Measurements from ENCODE around the gene CEP164.
A peak's percentile ranks its signal among the peaks of the same experiment; 100 is the strongest.
"Not testable (repeated sequence)": the region's sequence is repeated elsewhere in the genome, so short reads cannot be mapped to it uniquely, and the experiment has no call there.

Gene CEP164

DNA sequence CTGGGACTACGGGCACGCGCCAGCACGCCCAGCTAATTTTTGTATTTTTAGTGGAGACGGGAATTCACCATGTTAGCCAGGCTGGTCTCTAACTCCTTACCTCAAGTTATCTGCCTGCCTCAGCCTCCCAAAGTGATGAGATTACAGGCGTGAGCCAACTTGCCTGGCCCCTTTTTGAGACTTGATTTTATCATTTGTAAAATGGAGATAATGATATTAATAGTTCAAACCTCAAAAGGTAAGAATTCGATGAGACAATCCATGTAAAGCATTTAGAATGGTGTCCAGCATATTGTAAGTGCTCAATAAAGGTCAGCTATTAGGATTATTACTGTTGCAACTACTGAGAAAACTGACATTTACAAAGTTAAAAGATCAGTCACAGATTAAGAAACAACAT, 8.9 kb upstream of the CEP164 start:
- Histone ChIP-seq H2AFZ (ENCODE audit: low read depth) (no peak overlapping the region), H3K79me2 (ENCODE audit: insufficient read depth, low read depth) (no peaks in the 10 kb centered on the region), H3K27ac (no peak overlapping the region), H3K9ac (no peak overlapping the region), H3K36me3 (ENCODE audit: insufficient read depth) (no peaks in the 10 kb centered on the region), H3K4me1 (ENCODE audit: low read depth, poor library complexity, severe bottlenecking) (no peaks in the 10 kb centered on the region), H3K27me3 (ENCODE audit: insufficient read depth, low read depth) (no peaks in the 10 kb centered on the region), H3K4me2 (no peak overlapping the region), H4K20me1 (ENCODE audit: insufficient read depth) (no peaks in the 10 kb centered on the region), H3K4me3 (IDR thresholded peaks at IDR 0.05; ENCODE audit: insufficient read depth, low read depth, low read length) (no peak overlapping the region)
- TF ChIP-seq, protein P1, sequence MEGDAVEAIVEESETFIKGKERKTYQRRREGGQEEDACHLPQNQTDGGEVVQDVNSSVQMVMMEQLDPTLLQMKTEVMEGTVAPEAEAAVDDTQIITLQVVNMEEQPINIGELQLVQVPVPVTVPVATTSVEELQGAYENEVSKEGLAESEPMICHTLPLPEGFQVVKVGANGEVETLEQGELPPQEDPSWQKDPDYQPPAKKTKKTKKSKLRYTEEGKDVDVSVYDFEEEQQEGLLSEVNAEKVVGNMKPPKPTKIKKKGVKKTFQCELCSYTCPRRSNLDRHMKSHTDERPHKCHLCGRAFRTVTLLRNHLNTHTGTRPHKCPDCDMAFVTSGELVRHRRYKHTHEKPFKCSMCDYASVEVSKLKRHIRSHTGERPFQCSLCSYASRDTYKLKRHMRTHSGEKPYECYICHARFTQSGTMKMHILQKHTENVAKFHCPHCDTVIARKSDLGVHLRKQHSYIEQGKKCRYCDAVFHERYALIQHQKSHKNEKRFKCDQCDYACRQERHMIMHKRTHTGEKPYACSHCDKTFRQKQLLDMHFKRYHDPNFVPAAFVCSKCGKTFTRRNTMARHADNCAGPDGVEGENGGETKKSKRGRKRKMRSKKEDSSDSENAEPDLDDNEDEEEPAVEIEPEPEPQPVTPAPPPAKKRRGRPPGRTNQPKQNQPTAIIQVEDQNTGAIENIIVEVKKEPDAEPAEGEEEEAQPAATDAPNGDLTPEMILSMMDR (conservative IDR thresholded peaks at IDR 0.05; ENCODE audit: low read depth, low read length) = no peak

DNA sequence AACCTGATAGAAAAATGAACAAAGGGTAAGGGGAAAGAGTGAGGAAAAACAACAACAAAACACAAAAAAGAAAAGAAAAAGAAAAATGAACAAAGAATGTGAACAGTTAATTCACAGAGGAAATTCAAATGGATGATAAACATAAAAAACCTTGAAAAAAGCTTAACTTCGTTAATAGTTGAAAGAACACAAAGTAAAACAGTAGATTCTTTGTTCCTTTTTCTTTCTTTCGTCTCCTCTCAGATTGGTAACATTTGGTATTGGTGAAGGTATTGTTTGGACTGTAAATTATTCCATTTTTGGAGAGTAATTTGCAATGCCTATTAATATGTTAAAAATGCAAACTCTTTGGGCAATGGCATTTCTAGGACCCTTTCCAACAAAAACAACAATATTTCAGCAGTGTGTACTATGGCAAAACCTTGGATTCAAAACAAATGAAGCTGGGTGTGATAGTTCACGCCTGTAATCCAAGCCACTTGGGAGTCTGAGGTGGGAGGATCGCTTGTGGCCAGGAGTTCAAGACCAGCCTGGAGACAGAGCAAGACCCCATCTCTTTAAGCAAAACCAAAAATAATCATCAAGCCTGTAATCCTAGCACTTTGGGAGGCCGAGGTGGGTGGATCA, 8.3 kb upstream of the CEP164 start:
- Histone ChIP-seq H3K4me1 (ENCODE audit: low read depth, poor library complexity, severe bottlenecking) (no peaks in the 10 kb centered on the region), H3K27ac (no peak overlapping the region), H3K79me2 (ENCODE audit: insufficient read depth, low read depth) (no peaks in the 10 kb centered on the region), H3K4me3 (IDR thresholded peaks at IDR 0.05; ENCODE audit: insufficient read depth, low read depth, low read length) (no peak overlapping the region), H3K4me2 (no peak overlapping the region), H2AFZ (ENCODE audit: low read depth) (no peak overlapping the region), H3K27me3 (ENCODE audit: insufficient read depth, low read depth) (no peaks in the 10 kb centered on the region), H3K36me3 (ENCODE audit: insufficient read depth) (no peaks in the 10 kb centered on the region), H4K20me1 (ENCODE audit: insufficient read depth) (no peaks in the 10 kb centered on the region), H3K9ac (no peak overlapping the region)
- TF ChIP-seq, protein P1 (conservative IDR thresholded peaks at IDR 0.05; ENCODE audit: low read depth, low read length) = no peak

DNA sequence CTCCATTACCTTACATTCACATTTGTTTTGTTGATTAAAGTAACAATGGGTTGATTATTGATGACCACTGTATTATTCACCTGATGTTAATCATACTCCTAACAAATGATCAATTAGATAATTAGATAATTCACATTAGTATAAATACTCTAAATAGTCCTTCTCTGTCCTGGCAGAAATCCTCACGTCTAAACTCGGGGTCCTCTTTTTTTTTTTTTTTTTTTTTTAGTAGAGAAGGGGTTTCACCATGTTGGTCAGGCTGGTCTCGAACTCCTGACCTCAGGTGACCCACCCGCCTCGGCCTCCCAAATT, 443 bp upstream of the CEP164 start:
- H3K36me3 ChIP-seq (ENCODE audit: insufficient read depth); H3K27me3 ChIP-seq (ENCODE audit: insufficient read depth, low read depth); H3K4me3 ChIP-seq (IDR thresholded peaks at IDR 0.05; ENCODE audit: insufficient read depth, low read depth, low read length); H3K4me2 ChIP-seq; H4K20me1 ChIP-seq (ENCODE audit: insufficient read depth); H3K4me1 ChIP-seq (ENCODE audit: low read depth, poor library complexity, severe bottlenecking); H3K79me2 ChIP-seq (ENCODE audit: insufficient read depth, low read depth): not testable (repeated sequence)
- H2AFZ ChIP-seq (ENCODE audit: low read depth) = peak overlapping the region; percentile 63; the same call in 1 of the 2 replicates
- peak overlapping the region; percentile 58 for H3K27ac ChIP-seq
- 0 out of 2 replicates have a peak overlapping the region, but pooled peaks have one; percentile 66 for H3K9ac ChIP-seq

DNA sequence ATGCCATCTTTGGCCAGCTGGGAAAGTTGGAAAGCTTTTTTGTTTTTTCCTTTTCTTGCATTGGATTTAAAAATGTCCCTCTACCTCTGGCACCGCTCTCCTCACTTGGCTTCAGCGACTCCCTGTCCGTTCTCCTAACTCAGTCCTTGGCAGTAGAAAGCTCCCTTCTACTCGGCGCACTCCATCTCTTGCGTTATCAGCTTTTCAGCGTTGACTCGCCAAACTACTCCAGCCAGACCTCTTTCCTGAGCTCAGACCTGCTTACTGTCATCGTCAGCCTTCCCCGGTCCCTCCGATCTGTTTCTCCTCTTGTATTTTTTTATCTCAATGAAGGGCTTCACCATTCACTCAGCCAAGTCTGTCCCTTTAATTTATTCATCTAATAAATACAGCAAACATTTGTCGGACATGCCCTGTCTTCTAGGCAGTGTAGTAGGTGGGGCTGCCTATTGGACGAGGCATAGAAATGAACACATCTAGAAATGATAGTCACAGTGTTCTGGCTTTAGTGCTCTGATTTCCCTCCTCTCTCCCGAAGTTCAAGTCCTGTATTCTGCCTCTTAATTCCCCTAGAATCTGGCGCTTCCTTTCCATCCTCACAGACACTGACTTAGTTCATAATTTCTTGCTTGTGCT, 839 bp downstream of the CEP164 start:
- H2AFZ ChIP-seq (ENCODE audit: low read depth) = peak overlapping the region; percentile 63

More for the DNA sequence above, 839 bp downstream of the CEP164 start:
- Histone ChIP-seq H3K4me3 (IDR thresholded peaks at IDR 0.05; ENCODE audit: insufficient read depth, low read depth, low read length) (no peak overlapping the region), H3K27me3 (ENCODE audit: insufficient read depth, low read depth) (no peaks in the 10 kb centered on the region), H3K4me1 (ENCODE audit: low read depth, poor library complexity, severe bottlenecking) (peaks cover 5% of the 10 kb centered on the region), H3K36me3 (ENCODE audit: insufficient read depth) (no peaks in the 10 kb centered on the region), H3K4me2 (peak overlapping the region; percentile 76), H3K9ac (peak overlapping the region; percentile 66; the same call in 1 of the 2 replicates), H3K79me2 (ENCODE audit: insufficient read depth, low read depth) (no peaks in the 10 kb centered on the region), H3K27ac (peak overlapping the region; percentile 58; the same call in 1 of the 2 replicates), H4K20me1 (ENCODE audit: insufficient read depth) (no peaks in the 10 kb centered on the region)
- TF ChIP-seq, protein P1 (conservative IDR thresholded peaks at IDR 0.05; ENCODE audit: low read depth, low read length) = no peak

Measured in KMS-11 (cell line).